ENCODE results near the gene CMBL.

- TF ChIP-seq, protein P1, sequence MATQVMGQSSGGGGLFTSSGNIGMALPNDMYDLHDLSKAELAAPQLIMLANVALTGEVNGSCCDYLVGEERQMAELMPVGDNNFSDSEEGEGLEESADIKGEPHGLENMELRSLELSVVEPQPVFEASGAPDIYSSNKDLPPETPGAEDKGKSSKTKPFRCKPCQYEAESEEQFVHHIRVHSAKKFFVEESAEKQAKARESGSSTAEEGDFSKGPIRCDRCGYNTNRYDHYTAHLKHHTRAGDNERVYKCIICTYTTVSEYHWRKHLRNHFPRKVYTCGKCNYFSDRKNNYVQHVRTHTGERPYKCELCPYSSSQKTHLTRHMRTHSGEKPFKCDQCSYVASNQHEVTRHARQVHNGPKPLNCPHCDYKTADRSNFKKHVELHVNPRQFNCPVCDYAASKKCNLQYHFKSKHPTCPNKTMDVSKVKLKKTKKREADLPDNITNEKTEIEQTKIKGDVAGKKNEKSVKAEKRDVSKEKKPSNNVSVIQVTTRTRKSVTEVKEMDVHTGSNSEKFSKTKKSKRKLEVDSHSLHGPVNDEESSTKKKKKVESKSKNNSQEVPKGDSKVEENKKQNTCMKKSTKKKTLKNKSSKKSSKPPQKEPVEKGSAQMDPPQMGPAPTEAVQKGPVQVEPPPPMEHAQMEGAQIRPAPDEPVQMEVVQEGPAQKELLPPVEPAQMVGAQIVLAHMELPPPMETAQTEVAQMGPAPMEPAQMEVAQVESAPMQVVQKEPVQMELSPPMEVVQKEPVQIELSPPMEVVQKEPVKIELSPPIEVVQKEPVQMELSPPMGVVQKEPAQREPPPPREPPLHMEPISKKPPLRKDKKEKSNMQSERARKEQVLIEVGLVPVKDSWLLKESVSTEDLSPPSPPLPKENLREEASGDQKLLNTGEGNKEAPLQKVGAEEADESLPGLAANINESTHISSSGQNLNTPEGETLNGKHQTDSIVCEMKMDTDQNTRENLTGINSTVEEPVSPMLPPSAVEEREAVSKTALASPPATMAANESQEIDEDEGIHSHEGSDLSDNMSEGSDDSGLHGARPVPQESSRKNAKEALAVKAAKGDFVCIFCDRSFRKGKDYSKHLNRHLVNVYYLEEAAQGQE (IDR thresholded peaks at IDR 0.05; ENCODE audit: insufficient read depth in 1 of 2, low read depth in 2 of 2, low read length in 1 of 2), result no peak
- TF ChIP-seq, protein P2, sequence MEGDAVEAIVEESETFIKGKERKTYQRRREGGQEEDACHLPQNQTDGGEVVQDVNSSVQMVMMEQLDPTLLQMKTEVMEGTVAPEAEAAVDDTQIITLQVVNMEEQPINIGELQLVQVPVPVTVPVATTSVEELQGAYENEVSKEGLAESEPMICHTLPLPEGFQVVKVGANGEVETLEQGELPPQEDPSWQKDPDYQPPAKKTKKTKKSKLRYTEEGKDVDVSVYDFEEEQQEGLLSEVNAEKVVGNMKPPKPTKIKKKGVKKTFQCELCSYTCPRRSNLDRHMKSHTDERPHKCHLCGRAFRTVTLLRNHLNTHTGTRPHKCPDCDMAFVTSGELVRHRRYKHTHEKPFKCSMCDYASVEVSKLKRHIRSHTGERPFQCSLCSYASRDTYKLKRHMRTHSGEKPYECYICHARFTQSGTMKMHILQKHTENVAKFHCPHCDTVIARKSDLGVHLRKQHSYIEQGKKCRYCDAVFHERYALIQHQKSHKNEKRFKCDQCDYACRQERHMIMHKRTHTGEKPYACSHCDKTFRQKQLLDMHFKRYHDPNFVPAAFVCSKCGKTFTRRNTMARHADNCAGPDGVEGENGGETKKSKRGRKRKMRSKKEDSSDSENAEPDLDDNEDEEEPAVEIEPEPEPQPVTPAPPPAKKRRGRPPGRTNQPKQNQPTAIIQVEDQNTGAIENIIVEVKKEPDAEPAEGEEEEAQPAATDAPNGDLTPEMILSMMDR (IDR thresholded peaks at IDR 0.05), result no peak
- TF ChIP-seq POLR2AphosphoS5 (IDR thresholded peaks at IDR 0.05; ENCODE audit: low read depth, low read length) (no peak), TCF7L2 (IDR thresholded peaks at IDR 0.05; ENCODE audit: low read depth, low read length) (no peak), SIN3A (IDR thresholded peaks at IDR 0.05; ENCODE audit: borderline replicate concordance, insufficient read depth, low read depth, low read length) (no peak)
Observed at GRCh38 chr5:10253390-10253789, 54.3 kb downstream of the CMBL start.
